Measurements from ENCODE around the gene EED. TPM values are rescaled to one million over a fixed set of nuclear protein-coding genes. Genes with fewer than 3 reads are reported as not detected.
A peak's percentile ranks its signal among the peaks of the same experiment; 100 is the strongest.

Gene EED
- polyA plus RNA-seq, 3 donors: 2.3 to 17.8 (median 5.1) TPM

- H3K4me2 ChIP-seq (replicated peaks; ENCODE audit: extremely low read depth, low read length, poor library complexity, severe bottlenecking): no peak overlapping the region
- H3K36me3 ChIP-seq (replicated peaks in 1 of 2; ENCODE audit: control insufficient read depth in 1 of 2, insufficient read depth in 2 of 2, low read length in 2 of 2): no peaks in the 10 kb centered on the region
- intact Hi-C loops (cut with micrococcal nuclease): loop anchor here (5.0 to 10.0 kb wide), 2 partner anchors 431 to 438 kb away; partner anchors contain the start of gene CCDC83 (in 1 of the 2)
- no peaks in the 10 kb centered on the region for H3K4me1 ChIP-seq (ENCODE audit: control insufficient read depth in 1 of 2, insufficient read depth in 2 of 2, low read length in 2 of 2)
- H3K4me3 Mint-ChIP-seq: no peak overlapping the region
- H3K4me1 Mint-ChIP-seq: peaks cover 4% of the 10 kb centered on the region
- H3K36me3 Mint-ChIP-seq: peaks cover 0 to 1% of the 10 kb centered on the region in 2 donors
- WGBS (ENCODE audit: insufficient coverage): 96% methylated on average over 5 of the region's 6 CpGs
- H3K4me3 ChIP-seq (replicated peaks in 1 of 3; ENCODE audit: low read depth in 2 of 3, low read length in 3 of 3): no peak overlapping the region
- no peaks in the 10 kb centered on the region for H4K20me1 ChIP-seq (ENCODE audit: insufficient read depth, low read length)
- no peaks in the 10 kb centered on the region for H3K9me3 ChIP-seq (replicated peaks in 1 of 2; ENCODE audit: control insufficient read depth in 1 of 2, insufficient read depth in 1 of 2, low read length in 2 of 2)
- TF ChIP-seq, protein P1, sequence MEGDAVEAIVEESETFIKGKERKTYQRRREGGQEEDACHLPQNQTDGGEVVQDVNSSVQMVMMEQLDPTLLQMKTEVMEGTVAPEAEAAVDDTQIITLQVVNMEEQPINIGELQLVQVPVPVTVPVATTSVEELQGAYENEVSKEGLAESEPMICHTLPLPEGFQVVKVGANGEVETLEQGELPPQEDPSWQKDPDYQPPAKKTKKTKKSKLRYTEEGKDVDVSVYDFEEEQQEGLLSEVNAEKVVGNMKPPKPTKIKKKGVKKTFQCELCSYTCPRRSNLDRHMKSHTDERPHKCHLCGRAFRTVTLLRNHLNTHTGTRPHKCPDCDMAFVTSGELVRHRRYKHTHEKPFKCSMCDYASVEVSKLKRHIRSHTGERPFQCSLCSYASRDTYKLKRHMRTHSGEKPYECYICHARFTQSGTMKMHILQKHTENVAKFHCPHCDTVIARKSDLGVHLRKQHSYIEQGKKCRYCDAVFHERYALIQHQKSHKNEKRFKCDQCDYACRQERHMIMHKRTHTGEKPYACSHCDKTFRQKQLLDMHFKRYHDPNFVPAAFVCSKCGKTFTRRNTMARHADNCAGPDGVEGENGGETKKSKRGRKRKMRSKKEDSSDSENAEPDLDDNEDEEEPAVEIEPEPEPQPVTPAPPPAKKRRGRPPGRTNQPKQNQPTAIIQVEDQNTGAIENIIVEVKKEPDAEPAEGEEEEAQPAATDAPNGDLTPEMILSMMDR (IDR thresholded peaks at IDR 0.05): no peak
- H3K27me3 Mint-ChIP-seq (ENCODE audit: low read depth in 3 of 3): peaks cover 0 to 4% (median 2%) of the 10 kb centered on the region in 3 donors
- H3K9me3 Mint-ChIP-seq: no peaks in the 10 kb centered on the region
- H3K27ac ChIP-seq (ENCODE audit: low read depth in 1 of 2, low read length in 2 of 2): no peak overlapping the region
- no peak for DNase-seq
- no peak overlapping the region for H3K9ac ChIP-seq (ENCODE audit: insufficient read depth, low read length, poor library complexity, severe bottlenecking)
- no peaks in the 10 kb centered on the region for H3K27me3 ChIP-seq (ENCODE audit: control insufficient read depth in 2 of 2, insufficient read depth in 2 of 2, low read length in 2 of 2)
- peak overlapping the region in 1 of 7 donors; percentile 57 for H3K27ac Mint-ChIP-seq
- no peaks in the 10 kb centered on the region for H3K79me2 ChIP-seq (ENCODE audit: insufficient read depth, low read length)
- no peak overlapping the region for H2AFZ ChIP-seq (ENCODE audit: insufficient read depth, low read depth, low read length, poor library complexity, severe bottlenecking)
Measured at GRCh38 chr11:86292912-86293616, 48.5 kb downstream of the EED start.

GRCh38 chr11:86294026-86294425 is 49.5 kb downstream of the EED start:
- H2AFZ ChIP-seq (ENCODE audit: insufficient read depth, low read depth, low read length, poor library complexity, severe bottlenecking): no peak overlapping the region
- H3K27me3 ChIP-seq (ENCODE audit: control insufficient read depth in 2 of 2, insufficient read depth in 2 of 2, low read length in 2 of 2): no peaks in the 10 kb centered on the region
- no peak overlapping the region for H3K4me3 ChIP-seq (replicated peaks in 1 of 3; ENCODE audit: low read depth in 2 of 3, low read length in 3 of 3)
- Mint-ChIP-seq H3K27me3 (ENCODE audit: low read depth in 3 of 3) (peaks cover 0 to 6% (median 2%) of the 10 kb centered on the region in 3 donors), H3K9me3 (no peaks in the 10 kb centered on the region), H3K36me3 (peaks cover 0 to 1% of the 10 kb centered on the region in 2 donors), H3K27ac (no peak overlapping the region), H3K4me3 (no peak overlapping the region), H3K4me1 (peaks cover 2% of the 10 kb centered on the region)
- H3K4me2 ChIP-seq (replicated peaks; ENCODE audit: extremely low read depth, low read length, poor library complexity, severe bottlenecking): no peak overlapping the region
- no peaks in the 10 kb centered on the region for H4K20me1 ChIP-seq (ENCODE audit: insufficient read depth, low read length)
- no peaks in the 10 kb centered on the region for H3K36me3 ChIP-seq (replicated peaks in 1 of 2; ENCODE audit: control insufficient read depth in 1 of 2, insufficient read depth in 2 of 2, low read length in 2 of 2)
- H3K9me3 ChIP-seq (replicated peaks in 1 of 2; ENCODE audit: control insufficient read depth in 1 of 2, insufficient read depth in 1 of 2, low read length in 2 of 2): no peaks in the 10 kb centered on the region
- H3K9ac ChIP-seq (ENCODE audit: insufficient read depth, low read length, poor library complexity, severe bottlenecking): no peak overlapping the region
- no peak for DNase-seq
- TF ChIP-seq, protein P1 (IDR thresholded peaks at IDR 0.05): no peak
- intact Hi-C loops (cut with micrococcal nuclease): loop anchor here (5.0 to 10.0 kb wide), 2 partner anchors 432 to 439 kb away; partner anchors contain the start of gene CCDC83 (in 1 of the 2)
- no peaks in the 10 kb centered on the region for H3K4me1 ChIP-seq (ENCODE audit: control insufficient read depth in 1 of 2, insufficient read depth in 2 of 2, low read length in 2 of 2)
- no peak overlapping the region for H3K27ac ChIP-seq (ENCODE audit: low read depth in 1 of 2, low read length in 2 of 2)
- H3K79me2 ChIP-seq (ENCODE audit: insufficient read depth, low read length): no peaks in the 10 kb centered on the region

All from CD14-positive monocyte (primary cell).